ENCODE measurements around the gene ZSCAN22. TPM values are rescaled to one million over a fixed set of nuclear protein-coding genes. Genes with fewer than 3 reads are reported as not detected.

Gene ZSCAN22
- total RNA-seq, 1 donor from 2014 or later, result 4.9 TPM

Other genes with a start within 250 kb of the ZSCAN22 start
- gene ZSCAN18, start 228.8 kb upstream of the ZSCAN22 start, total RNA-seq, result 4.3 and 5.0 TPM in 2 replicates
- gene ZNF329, start 176.2 kb upstream of the ZSCAN22 start, total RNA-seq, result 2.7 and 2.8 TPM in 2 replicates
- gene ZNF274, start 143.9 kb upstream of the ZSCAN22 start, total RNA-seq, result 20.7 and 21.0 TPM in 2 replicates
- 41.6 and 42.0 TPM in 2 replicates for gene ZNF544, start 98.1 kb upstream of the ZSCAN22 start, total RNA-seq
- gene ZNF8, start 48.0 kb upstream of the ZSCAN22 start, total RNA-seq, result 4.9 and 5.5 TPM in 2 replicates
- 64.8 and 68.1 TPM in 2 replicates for gene ERVK3-1, start 21.6 kb upstream of the ZSCAN22 start, total RNA-seq
- 6.9 and 10.5 TPM in 2 replicates for gene A1BG, start 26.5 kb downstream of the ZSCAN22 start, total RNA-seq
- 0.64 and 1.0 TPM in 2 replicates for gene ZNF497, start 35.8 kb downstream of the ZSCAN22 start, total RNA-seq
- 1.1 and 1.6 TPM in 2 replicates for gene ZNF837, start 54.0 kb downstream of the ZSCAN22 start, total RNA-seq
- gene RPS5, start 60.3 kb downstream of the ZSCAN22 start, total RNA-seq, result 894 and 904 TPM in 2 replicates
- 0.29 TPM in 1 of 2 replicates, not detected in the other for gene RNF225, start 68.7 kb downstream of the ZSCAN22 start, total RNA-seq
- 8.0 and 9.0 TPM in 2 replicates for gene ZNF584, start 81.7 kb downstream of the ZSCAN22 start, total RNA-seq
- gene ZNF132, start 113.2 kb downstream of the ZSCAN22 start, total RNA-seq, result 3.7 and 3.8 TPM in 2 replicates
- 11.1 and 11.4 TPM in 2 replicates for gene ZNF324B, start 124.6 kb downstream of the ZSCAN22 start, total RNA-seq
- 10.6 and 12.6 TPM in 2 replicates for gene ZNF324, start 140.1 kb downstream of the ZSCAN22 start, total RNA-seq
- gene ZNF446, start 149.4 kb downstream of the ZSCAN22 start, total RNA-seq, result 7.8 and 9.3 TPM in 2 replicates
- gene SLC27A5, start 185.0 kb downstream of the ZSCAN22 start, total RNA-seq, result 12.9 and 17.2 TPM in 2 replicates
- gene ZBTB45, start 192.8 kb downstream of the ZSCAN22 start, total RNA-seq, result 17.2 and 20.0 TPM in 2 replicates
- 432 TPM in 2 replicates for gene TRIM28, start 217.1 kb downstream of the ZSCAN22 start, total RNA-seq
- 130 and 139 TPM in 2 replicates for gene CHMP2A, start 228.1 kb downstream of the ZSCAN22 start, total RNA-seq
- 96.8 and 105 TPM in 2 replicates for gene UBE2M, start 231.6 kb downstream of the ZSCAN22 start, total RNA-seq
- 27.5 and 28.7 TPM in 2 replicates for gene MZF1, start 246.3 kb downstream of the ZSCAN22 start, total RNA-seq